Cardiac muscle cell (in vitro differentiated cells and primary cell): Measurements from ENCODE around the gene LCT. TPM values are rescaled to one million over a fixed set of nuclear protein-coding genes. Genes with fewer than 3 reads are reported as not detected.

Experiments
- DNase-seq, 2 donors: peaks; one replicate each; pipeline versions ENCODE4 v3.0.0 to v3.0.0-alpha.2; 2010 to 2017; ENCODE audit warnings: low read depth in 1 of 2, low spot score in 1 of 2
- H3K27ac ChIP-seq: fragments of 200-600 bp; sonication (generic); 2 replicates; pipeline ENCODE4 v1.5.1; 2016
- H3K27me3 ChIP-seq: fragments of 200-600 bp; sonication (generic); 2 replicates; pipeline ENCODE4 v1.6.0; 2016; ENCODE audit warnings: control low read depth
- H3K36me3 ChIP-seq: fragments of 200-600 bp; sonication (generic); 2 replicates; pipeline ENCODE4 v1.5.1; 2016; ENCODE audit warnings: control low read depth
- H3K4me1 ChIP-seq: fragments of 200-600 bp; sonication (generic); 2 replicates; pipeline ENCODE4 v1.8.1; 2017; ENCODE audit warnings: low read depth, mild to moderate bottlenecking, mixed run types
- H3K4me3 ChIP-seq: fragments of 200-600 bp; sonication (generic); 2 replicates; pipeline ENCODE4 v1.5.1; 2016; ENCODE audit warnings: mild to moderate bottlenecking
- H3K9me3 ChIP-seq: fragments of 200-600 bp; sonication (generic); 2 replicates; pipeline ENCODE4 v1.5.1; 2017; ENCODE audit warnings: low read depth, mild to moderate bottlenecking, control low read depth
- CTCF ChIP-seq: IDR thresholded peaks from 2 replicates; pipeline ENCODE4 v1.5.1; 2012; ENCODE audit warnings: low read depth, mild to moderate bottlenecking, low read length
- polyA plus RNA-seq: library from polyadenylated mRNA; unstranded; fragments of >200 nt; fragmentation: Nextera tagmentation; extraction: Ambion mirVana; gene quantifications from 2 replicates; pipeline ENCODE4 v1.2.1, GENCODE V29; 2016
- total RNA-seq: library from RNA; depleted of rRNA; stranded (reverse); fragments of >200 nt; gene quantifications from 2 replicates; pipeline ENCODE4 v1.2.3, GENCODE V29; 2016

Gene LCT
- total and polyA plus RNA-seq, 2 experiments from 2014 or later, result 0.03 TPM; not detected in 1

DNA sequence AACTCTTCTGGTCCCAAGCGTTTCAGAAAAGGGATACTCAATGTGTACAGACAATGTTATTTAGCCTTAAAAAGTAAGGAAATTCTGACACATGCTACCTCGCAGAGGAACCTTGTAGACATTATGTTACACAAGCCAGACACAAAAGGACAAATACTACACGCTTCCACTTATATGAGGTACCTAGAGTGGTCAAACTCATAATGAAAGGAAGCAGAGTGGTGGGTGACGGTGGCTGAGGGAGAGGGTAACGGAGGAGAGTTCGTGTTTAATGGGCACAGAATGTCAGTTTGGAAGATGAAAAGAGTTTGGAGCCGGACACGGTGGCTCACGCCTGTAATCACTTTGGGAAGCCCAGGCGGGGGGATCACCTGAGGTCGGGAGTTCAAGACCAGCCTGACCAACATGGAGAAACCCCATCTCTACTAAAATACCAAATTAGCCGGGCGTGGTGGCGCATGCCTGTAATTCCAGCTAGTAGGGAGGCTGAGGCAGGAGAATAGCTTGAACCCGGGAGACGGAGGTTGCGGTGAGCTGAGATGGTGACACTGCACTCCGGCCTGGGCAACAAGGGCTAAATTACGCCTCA is 37.9 kb upstream of the LCT start:
- Histone ChIP-seq H3K36me3 (peaks cover 5% of the 10 kb centered on the region), H3K4me1 (peaks cover 3% of the 10 kb centered on the region), H3K4me3 (peak overlapping the region; percentile 79), H3K27me3 (no peaks in the 10 kb centered on the region), H3K27ac (no peak overlapping the region), H3K9me3 (no peaks in the 10 kb centered on the region)
- no peak for DNase-seq
- no peak for TF ChIP-seq CTCF

DNA sequence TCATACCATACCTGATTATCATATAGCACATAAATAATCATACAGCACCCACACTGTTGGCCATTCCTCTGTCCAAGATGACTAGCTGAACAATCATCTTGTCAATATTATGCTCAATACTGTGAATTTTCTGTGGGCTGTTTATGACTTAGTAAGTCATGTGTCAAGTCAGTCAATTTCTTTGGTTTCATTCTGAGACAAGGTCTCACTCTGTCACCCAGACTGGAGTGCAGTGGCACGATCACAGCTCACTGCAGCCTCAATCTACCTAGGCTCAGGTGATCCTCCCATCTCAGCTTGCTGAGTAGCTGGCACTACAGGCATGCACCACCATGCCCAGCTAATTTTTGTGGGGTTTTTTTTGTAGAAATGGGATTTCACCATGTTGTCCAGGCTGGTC is 33.6 kb upstream of the LCT start:
- Histone ChIP-seq H3K9me3 (no peaks in the 10 kb centered on the region), H3K36me3 (peaks cover 32% of the 10 kb centered on the region), H3K27ac (no peak overlapping the region), H3K4me3 (no peak overlapping the region), H3K27me3 (no peaks in the 10 kb centered on the region), H3K4me1 (peaks cover 3% of the 10 kb centered on the region)
- no peak for DNase-seq
- TF ChIP-seq CTCF, result no peak

DNA sequence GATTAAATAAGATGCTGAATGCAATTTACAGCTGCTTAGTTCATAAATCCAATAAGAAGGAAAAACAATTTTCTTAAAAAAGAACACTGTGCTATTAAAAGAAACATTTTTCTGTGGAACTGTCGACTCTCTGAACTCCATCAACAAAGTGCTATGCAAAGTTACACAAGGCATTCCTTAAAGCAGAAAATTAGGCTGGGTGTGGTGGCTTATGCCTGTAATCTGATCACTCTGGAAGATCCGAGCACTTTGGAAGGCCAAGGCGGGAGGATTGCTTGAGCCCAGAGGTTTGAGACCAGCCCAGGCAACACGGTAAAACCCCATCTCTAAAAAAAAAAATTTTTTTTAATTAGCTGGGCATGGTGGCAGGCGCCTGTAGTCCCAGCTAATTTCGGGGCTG is 26.2 kb upstream of the LCT start:
- Histone ChIP-seq H3K4me3 (no peak overlapping the region), H3K9me3 (no peaks in the 10 kb centered on the region), H3K36me3 (peaks cover 34% of the 10 kb centered on the region), H3K27ac (no peak overlapping the region), H3K27me3 (no peaks in the 10 kb centered on the region), H3K4me1 (no peaks in the 10 kb centered on the region)
- DNase-seq, result no peak
- TF ChIP-seq CTCF, result no peak

GRCh38 chr2:135862718-135863117 is 25.7 kb upstream of the LCT start:
- Histone ChIP-seq H3K4me3 (no peak overlapping the region), H3K36me3 (peaks cover 34% of the 10 kb centered on the region), H3K27ac (no peak overlapping the region), H3K9me3 (no peaks in the 10 kb centered on the region), H3K27me3 (no peaks in the 10 kb centered on the region), H3K4me1 (no peaks in the 10 kb centered on the region)
- no peak for TF ChIP-seq CTCF
- DNase-seq, result no peak

DNA sequence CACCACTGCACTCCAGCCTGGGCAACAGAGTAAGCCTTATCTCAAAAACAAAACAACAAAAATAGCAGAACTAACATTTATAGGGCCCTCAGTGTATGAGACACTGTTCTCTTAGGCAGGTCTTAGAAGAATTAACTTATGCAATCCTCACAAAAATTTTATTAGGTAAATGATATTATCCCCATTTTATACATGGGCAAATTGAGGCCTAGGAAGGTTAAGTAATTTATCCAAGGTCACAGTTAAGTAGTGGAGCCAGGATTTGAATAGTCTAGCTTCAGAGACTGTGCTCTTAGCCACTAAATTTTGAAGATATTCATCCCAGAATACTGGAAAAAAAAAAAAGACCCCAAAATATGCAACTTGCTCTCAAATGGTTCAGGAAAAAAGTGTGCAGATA is 16.4 kb upstream of the LCT start:
- no peaks in the 10 kb centered on the region for H3K4me1 ChIP-seq
- peaks cover 23% of the 10 kb centered on the region for H3K36me3 ChIP-seq
- no peak for DNase-seq

More for the DNA sequence above, 16.4 kb upstream of the LCT start:
- H3K27me3 ChIP-seq, result no peaks in the 10 kb centered on the region
- no peak overlapping the region for H3K4me3 ChIP-seq
- no peaks in the 10 kb centered on the region for H3K9me3 ChIP-seq
- no peak overlapping the region for H3K27ac ChIP-seq
- TF ChIP-seq CTCF, result no peak
